Neural progenitor cell (in vitro differentiated cells): ENCODE measurements around the gene PTPN4. TPM values are rescaled to one million over a fixed set of nuclear protein-coding genes. Genes with fewer than 3 reads are reported as not detected.

Source experiments
- DNase-seq: peaks from one replicate; pipeline ENCODE4 v3.0.0-alpha.2; 2016; ENCODE audit warnings: low spot score
- H2AFZ ChIP-seq: fragments of 200-600 bp; sonication (generic); replicated peaks from 2 replicates; pipeline ENCODE4 v1.6.1; 2016; ENCODE audit warnings: antibody characterized with exemption
- H3F3A ChIP-seq: fragments of 200-600 bp; sonication (generic); 2 replicates; pipeline ENCODE4 v1.6.1; 2016; ENCODE audit warnings: antibody characterized with exemption, low read depth
- H3K27ac ChIP-seq: fragments of 200-600 bp; sonication (generic); 2 replicates; pipeline ENCODE4 v1.5.1; 2016; ENCODE audit warnings: mild to moderate bottlenecking
- H3K27me3 ChIP-seq: fragments of 200-600 bp; sonication (generic); 2 replicates; pipeline ENCODE4 v1.6.1; 2016; ENCODE audit warnings: mild to moderate bottlenecking, moderate library complexity
- H3K36me3 ChIP-seq: fragments of 200-600 bp; sonication (generic); 2 replicates; pipeline ENCODE4 v1.5.1; 2016
- H3K4me1 ChIP-seq: fragments of 200-600 bp; sonication (generic); 2 replicates; pipeline ENCODE4 v1.6.1; 2016; ENCODE audit warnings: mixed run types
- H3K4me2 ChIP-seq: fragments of 200-600 bp; sonication (generic); 2 replicates; pipeline ENCODE4 v1.6.1; 2016
- H3K4me3 ChIP-seq: fragments of 200-600 bp; sonication (generic); 2 replicates; pipeline ENCODE4 v1.5.1; 2016
- H3K79me2 ChIP-seq: fragments of 200-600 bp; sonication (generic); 2 replicates; pipeline ENCODE4 v1.6.1; 2016; ENCODE audit warnings: low read depth
- H3K9ac ChIP-seq: fragments of 200-600 bp; sonication (generic); 2 replicates; pipeline ENCODE4 v1.6.1; 2016
- H3K9me3 ChIP-seq: fragments of 200-600 bp; sonication (generic); 2 replicates; pipeline ENCODE4 v1.5.1; 2016; ENCODE audit warnings: low read depth
- H4K20me1 ChIP-seq: fragments of 200-600 bp; sonication (generic); 2 replicates; pipeline ENCODE4 v1.6.1; 2016; ENCODE audit warnings: low read depth
- H3K27ac Mint-ChIP-seq: 3 replicates; pipeline ENCODE4 v1.8.0; 2021; ENCODE audit warnings: mixed read lengths
- H3K27me3 Mint-ChIP-seq: 2 replicates; pipeline ENCODE4 v1.8.0; 2022; ENCODE audit warnings: low read depth, mild to moderate bottlenecking, inconsistent platforms, moderate library complexity, mixed read lengths; ENCODE audit not compliant: insufficient read depth
- H3K36me3 Mint-ChIP-seq: 3 replicates; pipeline ENCODE4 v1.8.0; 2021; ENCODE audit warnings: mixed read lengths
- H3K4me1 Mint-ChIP-seq: 3 replicates; pipeline ENCODE4 v1.8.0; 2021; ENCODE audit warnings: mixed read lengths
- H3K4me3 Mint-ChIP-seq: 3 replicates; pipeline ENCODE4 v1.8.0; 2021; ENCODE audit warnings: mild to moderate bottlenecking, moderate library complexity, mixed read lengths
- H3K9me3 Mint-ChIP-seq: 3 replicates; pipeline ENCODE4 v1.8.0; 2020; ENCODE audit warnings: mixed read lengths
- EZH2 ChIP-seq: fragments of 200-600 bp; sonication (generic); IDR thresholded peaks from 2 replicates; pipeline ENCODE4 v1.6.1; 2017; ENCODE audit warnings: antibody characterized with exemption, mild to moderate bottlenecking, moderate library complexity
- EZH2phosphoT487 ChIP-seq: fragments of 200-600 bp; sonication (generic); IDR thresholded peaks from 2 replicates; pipeline ENCODE4 v1.6.1; 2017; ENCODE audit warnings: antibody characterized with exemption
- total RNA-seq: library from RNA; depleted of rRNA; stranded (reverse); fragments of >200 nt; gene quantifications from 2 replicates; pipeline ENCODE4 v1.2.3, GENCODE V29; 2015; ENCODE audit warnings: low replicate concordance
- TF ChIP-seq, protein P1 (sequence below): fragments of 200-600 bp; sonication (generic); IDR thresholded peaks from 2 replicates; pipeline ENCODE4 v1.5.1; 2017; ENCODE audit warnings: antibody characterized with exemption, mild to moderate bottlenecking

PTPN4 gene
- total RNA-seq, 1 donor from 2014 or later = 51.8 TPM

DNA sequence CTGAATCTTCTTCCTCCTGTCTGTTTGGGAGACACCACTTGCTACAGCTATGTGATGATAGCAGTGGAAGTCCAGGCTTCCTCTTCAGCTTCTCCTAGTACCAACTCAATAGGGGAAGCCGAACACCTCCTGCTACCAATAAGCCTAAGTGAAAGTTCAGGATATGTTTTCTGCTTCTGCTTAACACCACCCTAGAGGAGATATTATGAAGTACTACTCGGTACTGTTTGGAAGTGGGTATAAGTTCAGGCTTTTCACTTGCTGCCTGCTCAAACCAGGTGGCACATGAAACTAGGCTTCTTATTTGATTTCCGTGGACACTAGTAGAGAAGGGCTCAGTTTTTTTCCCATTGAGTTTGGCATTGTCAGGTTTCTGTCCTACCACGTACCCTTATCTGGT lies 99.8 kb downstream of the PTPN4 start:
- peaks cover 6% of the 10 kb centered on the region for H4K20me1 ChIP-seq
- H3K27me3 Mint-ChIP-seq = no peaks in the 10 kb centered on the region
- H3K4me2 ChIP-seq = no peak overlapping the region
- H3F3A ChIP-seq = no peaks in the 10 kb centered on the region
- H3K9ac ChIP-seq = no peak overlapping the region
- H3K4me3 ChIP-seq = no peak overlapping the region
- H3K79me2 ChIP-seq = peaks cover 75% of the 10 kb centered on the region
- H3K4me1 Mint-ChIP-seq = no peaks in the 10 kb centered on the region
- H3K36me3 ChIP-seq = no peaks in the 10 kb centered on the region
- H3K36me3 Mint-ChIP-seq = peaks cover 13% of the 10 kb centered on the region
- no peaks in the 10 kb centered on the region for H3K27me3 ChIP-seq
- H3K9me3 ChIP-seq = no peaks in the 10 kb centered on the region
- DNase-seq = no peak
- TF ChIP-seq EZH2 = no peak
- no peak for TF ChIP-seq EZH2phosphoT487
- TF ChIP-seq, protein P1, sequence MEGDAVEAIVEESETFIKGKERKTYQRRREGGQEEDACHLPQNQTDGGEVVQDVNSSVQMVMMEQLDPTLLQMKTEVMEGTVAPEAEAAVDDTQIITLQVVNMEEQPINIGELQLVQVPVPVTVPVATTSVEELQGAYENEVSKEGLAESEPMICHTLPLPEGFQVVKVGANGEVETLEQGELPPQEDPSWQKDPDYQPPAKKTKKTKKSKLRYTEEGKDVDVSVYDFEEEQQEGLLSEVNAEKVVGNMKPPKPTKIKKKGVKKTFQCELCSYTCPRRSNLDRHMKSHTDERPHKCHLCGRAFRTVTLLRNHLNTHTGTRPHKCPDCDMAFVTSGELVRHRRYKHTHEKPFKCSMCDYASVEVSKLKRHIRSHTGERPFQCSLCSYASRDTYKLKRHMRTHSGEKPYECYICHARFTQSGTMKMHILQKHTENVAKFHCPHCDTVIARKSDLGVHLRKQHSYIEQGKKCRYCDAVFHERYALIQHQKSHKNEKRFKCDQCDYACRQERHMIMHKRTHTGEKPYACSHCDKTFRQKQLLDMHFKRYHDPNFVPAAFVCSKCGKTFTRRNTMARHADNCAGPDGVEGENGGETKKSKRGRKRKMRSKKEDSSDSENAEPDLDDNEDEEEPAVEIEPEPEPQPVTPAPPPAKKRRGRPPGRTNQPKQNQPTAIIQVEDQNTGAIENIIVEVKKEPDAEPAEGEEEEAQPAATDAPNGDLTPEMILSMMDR = no peak
- no peak overlapping the region for H3K27ac ChIP-seq
- no peak overlapping the region for H3K27ac Mint-ChIP-seq
- H2AFZ ChIP-seq = no peak overlapping the region
- peaks cover 15% of the 10 kb centered on the region for H3K9me3 Mint-ChIP-seq
- H3K4me3 Mint-ChIP-seq = no peak overlapping the region
- H3K4me1 ChIP-seq = no peaks in the 10 kb centered on the region

DNA sequence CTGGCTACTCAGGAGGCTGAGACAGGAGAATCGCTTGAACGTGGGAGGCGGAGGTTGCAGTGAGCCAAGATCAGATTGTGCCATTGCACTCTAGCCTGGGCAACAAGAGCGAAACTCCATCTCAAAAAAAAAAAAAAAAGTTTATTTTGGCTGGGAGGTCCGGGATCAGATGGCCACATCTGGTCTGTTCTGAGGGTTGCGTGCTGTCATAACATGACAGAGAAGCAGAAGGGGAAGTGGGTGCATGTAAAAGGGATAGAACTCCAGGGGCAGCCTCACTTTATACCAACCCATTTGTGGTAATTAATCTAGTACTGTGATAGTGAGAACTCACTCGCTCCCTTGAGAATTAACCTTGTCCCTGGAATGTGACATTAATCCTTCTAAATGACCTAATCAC lies 101.2 kb downstream of the PTPN4 start:
- Histone ChIP-seq H3K79me2 (peaks cover 63% of the 10 kb centered on the region), H3K4me2 (no peak overlapping the region), H3K9ac (no peak overlapping the region), H4K20me1 (peaks cover 6% of the 10 kb centered on the region), H3F3A (no peaks in the 10 kb centered on the region), H3K4me3 (no peak overlapping the region), H3K27me3 (no peaks in the 10 kb centered on the region), H3K36me3 (no peaks in the 10 kb centered on the region), H3K4me1 (no peaks in the 10 kb centered on the region), H2AFZ (no peak overlapping the region), H3K27ac (no peak overlapping the region), H3K9me3 (no peaks in the 10 kb centered on the region)
- no peak for DNase-seq
- peaks cover 8% of the 10 kb centered on the region for H3K9me3 Mint-ChIP-seq
- H3K4me3 Mint-ChIP-seq = no peak overlapping the region
- no peak for TF ChIP-seq EZH2
- no peak for TF ChIP-seq EZH2phosphoT487
- TF ChIP-seq, protein P1 = no peak
- H3K27me3 Mint-ChIP-seq = no peaks in the 10 kb centered on the region
- H3K36me3 Mint-ChIP-seq = peaks cover 13% of the 10 kb centered on the region
- H3K4me1 Mint-ChIP-seq = no peaks in the 10 kb centered on the region
- no peak overlapping the region for H3K27ac Mint-ChIP-seq

DNA sequence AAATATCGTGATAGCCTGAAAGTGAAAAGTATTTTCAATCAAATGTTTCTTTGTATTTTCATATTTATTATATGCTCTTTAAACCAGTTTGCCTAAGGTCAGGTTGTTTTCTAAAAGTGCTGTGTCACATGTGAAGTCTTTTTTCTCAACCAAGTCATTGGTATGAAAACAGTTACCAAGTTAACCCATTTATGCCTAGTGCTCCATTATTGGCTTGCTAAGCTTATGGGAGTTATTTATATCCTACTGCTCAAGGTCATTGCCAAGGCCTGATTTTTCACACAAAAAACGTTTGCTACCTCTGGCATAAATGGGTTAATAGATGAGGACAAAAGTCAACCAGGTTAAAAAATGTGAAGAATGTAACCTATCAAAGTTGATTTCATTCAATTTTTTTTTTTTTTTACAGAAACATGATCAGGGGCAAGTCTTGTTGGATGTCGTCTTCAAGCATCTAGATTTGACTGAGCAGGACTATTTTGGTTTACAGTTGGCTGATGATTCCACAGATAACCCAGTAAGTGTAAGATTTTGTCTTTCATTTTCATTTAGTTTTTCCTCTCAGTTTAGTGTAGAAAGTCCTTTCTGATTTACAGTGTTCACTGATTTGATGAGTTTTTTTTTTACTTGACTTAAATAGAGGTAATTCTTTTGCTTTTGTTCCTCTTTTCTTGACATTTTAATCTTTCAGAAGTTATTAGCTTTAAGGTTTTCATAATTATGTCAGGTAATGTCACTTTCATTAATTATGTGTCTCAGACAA lies 102.6 kb downstream of the PTPN4 start:
- Histone ChIP-seq H3K27ac (no peak overlapping the region), H3F3A (no peaks in the 10 kb centered on the region), H3K4me3 (no peak overlapping the region), H3K4me1 (no peaks in the 10 kb centered on the region), H3K79me2 (peaks cover 59% of the 10 kb centered on the region), H3K9me3 (no peaks in the 10 kb centered on the region), H3K36me3 (no peaks in the 10 kb centered on the region), H4K20me1 (peaks cover 6% of the 10 kb centered on the region), H3K27me3 (no peaks in the 10 kb centered on the region), H2AFZ (no peak overlapping the region), H3K4me2 (no peak overlapping the region), H3K9ac (no peak overlapping the region)
- DNase-seq = no peak
- H3K4me3 Mint-ChIP-seq = no peak overlapping the region
- no peaks in the 10 kb centered on the region for H3K4me1 Mint-ChIP-seq
- H3K27me3 Mint-ChIP-seq = no peaks in the 10 kb centered on the region
- peaks cover 13% of the 10 kb centered on the region for H3K36me3 Mint-ChIP-seq
- H3K9me3 Mint-ChIP-seq = peaks cover 2% of the 10 kb centered on the region
- no peak overlapping the region for H3K27ac Mint-ChIP-seq
- TF ChIP-seq EZH2 (no peak), EZH2phosphoT487 (no peak)
- TF ChIP-seq, protein P1 = no peak
